Measurements from ENCODE around the gene FAM171A1. TPM values are rescaled to one million over a fixed set of nuclear protein-coding genes. Genes with fewer than 3 reads are reported as not detected.
"Not testable (repeated sequence)": the region's sequence is repeated elsewhere in the genome, so short reads cannot be mapped to it uniquely, and the experiment has no call there.

The FAM171A1 gene
- total RNA-seq, 3 donors from 2014 or later, result 2.7 to 4.2 (median 3.7) TPM

GRCh38 chr10:15344256-15344875 is 26.7 kb downstream of the FAM171A1 start:
- ATAC-seq (no peak), DNase-seq (no peak)
- Mint-ChIP-seq H3K36me3 (ENCODE audit: insufficient read depth) (no peaks in the 10 kb centered on the region), H3K27me3 (ENCODE audit: low read depth) (peaks cover 10% of the 10 kb centered on the region), H3K4me3 (no peak overlapping the region), H3K4me1 (ENCODE audit: low read depth) (no peaks in the 10 kb centered on the region), H3K9me3 (no peaks in the 10 kb centered on the region)

GRCh38 chr10:15342970-15343369 is 28.1 kb downstream of the FAM171A1 start:
- ATAC-seq, result no peak
- H3K9me3 Mint-ChIP-seq, result no peaks in the 10 kb centered on the region
- H3K27me3 Mint-ChIP-seq (ENCODE audit: low read depth), result peaks cover 10% of the 10 kb centered on the region
- H3K4me1 Mint-ChIP-seq (ENCODE audit: low read depth), result no peaks in the 10 kb centered on the region
- no peak for DNase-seq
- H3K4me3 Mint-ChIP-seq, result no peak overlapping the region
- no peaks in the 10 kb centered on the region for H3K36me3 Mint-ChIP-seq (ENCODE audit: insufficient read depth)

GRCh38 chr10:15341502-15342128 is 29.5 kb downstream of the FAM171A1 start:
- no peak for ATAC-seq
- no peaks in the 10 kb centered on the region for H3K4me1 Mint-ChIP-seq (ENCODE audit: low read depth)
- no peak overlapping the region for H3K4me3 Mint-ChIP-seq
- H3K27me3 Mint-ChIP-seq (ENCODE audit: low read depth), result peaks cover 10% of the 10 kb centered on the region
- H3K9me3 Mint-ChIP-seq, result no peaks in the 10 kb centered on the region
- DNase-seq, result no peak
- no peaks in the 10 kb centered on the region for H3K36me3 Mint-ChIP-seq (ENCODE audit: insufficient read depth)

GRCh38 chr10:15339892-15340291 is 31.2 kb downstream of the FAM171A1 start:
- H3K4me1 Mint-ChIP-seq (ENCODE audit: low read depth), result no peaks in the 10 kb centered on the region
- no peak overlapping the region for H3K4me3 Mint-ChIP-seq
- H3K9me3 Mint-ChIP-seq, result no peaks in the 10 kb centered on the region
- no peak for ATAC-seq
- no peaks in the 10 kb centered on the region for H3K36me3 Mint-ChIP-seq (ENCODE audit: insufficient read depth)
- H3K27me3 Mint-ChIP-seq (ENCODE audit: low read depth), result peaks cover 10% of the 10 kb centered on the region
- DNase-seq, result no peak

- not testable (repeated sequence) for DNase-seq; H3K27me3 Mint-ChIP-seq (ENCODE audit: low read depth); H3K36me3 Mint-ChIP-seq (ENCODE audit: insufficient read depth); H3K4me3 Mint-ChIP-seq; ATAC-seq; H3K4me1 Mint-ChIP-seq (ENCODE audit: low read depth); H3K9me3 Mint-ChIP-seq
These were observed 33.6 kb downstream of the FAM171A1 start for GRCh38 chr10:15337441-15337923.

GRCh38 chr10:15336211-15336610 is 34.9 kb downstream of the FAM171A1 start:
- no peaks in the 10 kb centered on the region for H3K9me3 Mint-ChIP-seq
- DNase-seq (no peak), ATAC-seq (no peak)
- no peak overlapping the region for H3K4me3 Mint-ChIP-seq
- H3K27me3 Mint-ChIP-seq (ENCODE audit: low read depth), result no peaks in the 10 kb centered on the region
- no peaks in the 10 kb centered on the region for H3K4me1 Mint-ChIP-seq (ENCODE audit: low read depth)
- H3K36me3 Mint-ChIP-seq (ENCODE audit: insufficient read depth), result no peaks in the 10 kb centered on the region

- Mint-ChIP-seq H3K27me3 (ENCODE audit: low read depth) (no peaks in the 10 kb centered on the region), H3K4me3 (no peak overlapping the region), H3K36me3 (ENCODE audit: insufficient read depth) (no peaks in the 10 kb centered on the region), H3K9me3 (no peaks in the 10 kb centered on the region), H3K4me1 (ENCODE audit: low read depth) (no peaks in the 10 kb centered on the region)
- no peak for ATAC-seq
- DNase-seq, result no peak
These were observed 35.6 kb downstream of the FAM171A1 start for GRCh38 chr10:15335508-15335907.

GRCh38 chr10:15334650-15335323 is 36.3 kb downstream of the FAM171A1 start:
- ATAC-seq, result no peak
- Mint-ChIP-seq H3K27me3 (ENCODE audit: low read depth) (no peaks in the 10 kb centered on the region), H3K36me3 (ENCODE audit: insufficient read depth) (no peaks in the 10 kb centered on the region), H3K4me3 (no peak overlapping the region), H3K9me3 (no peaks in the 10 kb centered on the region), H3K4me1 (ENCODE audit: low read depth) (no peaks in the 10 kb centered on the region)
- no peak for DNase-seq

- DNase-seq, result no peak
- Mint-ChIP-seq H3K27me3 (ENCODE audit: low read depth) (no peaks in the 10 kb centered on the region), H3K4me3 (no peak overlapping the region), H3K36me3 (ENCODE audit: insufficient read depth) (no peaks in the 10 kb centered on the region), H3K4me1 (ENCODE audit: low read depth) (no peaks in the 10 kb centered on the region), H3K9me3 (no peaks in the 10 kb centered on the region)
- no peak for ATAC-seq
These were observed 37.0 kb downstream of the FAM171A1 start for GRCh38 chr10:15333909-15334649.

- H3K36me3 Mint-ChIP-seq (ENCODE audit: insufficient read depth); H3K4me1 Mint-ChIP-seq (ENCODE audit: low read depth); H3K4me3 Mint-ChIP-seq; ATAC-seq; DNase-seq; H3K27me3 Mint-ChIP-seq (ENCODE audit: low read depth); H3K9me3 Mint-ChIP-seq: not testable (repeated sequence)
These were observed 37.9 kb downstream of the FAM171A1 start for GRCh38 chr10:15333181-15333580.

- Mint-ChIP-seq H3K27me3 (ENCODE audit: low read depth) (peaks cover 1% of the 10 kb centered on the region), H3K4me3 (no peak overlapping the region), H3K36me3 (ENCODE audit: insufficient read depth) (no peaks in the 10 kb centered on the region), H3K9me3 (no peaks in the 10 kb centered on the region), H3K4me1 (ENCODE audit: low read depth) (no peaks in the 10 kb centered on the region)
- ATAC-seq (no peak), DNase-seq (no peak)
These were observed 39.6 kb downstream of the FAM171A1 start for GRCh38 chr10:15331461-15331860.

- Mint-ChIP-seq H3K4me1 (ENCODE audit: low read depth) (no peaks in the 10 kb centered on the region), H3K36me3 (ENCODE audit: insufficient read depth) (no peaks in the 10 kb centered on the region), H3K27me3 (ENCODE audit: low read depth) (peaks cover 1% of the 10 kb centered on the region), H3K9me3 (no peaks in the 10 kb centered on the region), H3K4me3 (no peak overlapping the region)
- no peak for DNase-seq
- no peak for ATAC-seq
These were observed 41.7 kb downstream of the FAM171A1 start for GRCh38 chr10:15329437-15329836.

GRCh38 chr10:15325944-15326284 is 45.2 kb downstream of the FAM171A1 start:
- DNase-seq (no peak), ATAC-seq (no peak)
- H3K36me3 Mint-ChIP-seq (ENCODE audit: insufficient read depth), result no peaks in the 10 kb centered on the region
- H3K27me3 Mint-ChIP-seq (ENCODE audit: low read depth), result peaks cover 1% of the 10 kb centered on the region
- H3K4me3 Mint-ChIP-seq, result no peak overlapping the region
- H3K9me3 Mint-ChIP-seq, result no peaks in the 10 kb centered on the region
- H3K4me1 Mint-ChIP-seq (ENCODE audit: low read depth), result no peaks in the 10 kb centered on the region

GRCh38 chr10:15325243-15325943 is 45.7 kb downstream of the FAM171A1 start:
- DNase-seq (no peak), ATAC-seq (no peak)
- H3K4me1 Mint-ChIP-seq (ENCODE audit: low read depth), result no peaks in the 10 kb centered on the region
- H3K9me3 Mint-ChIP-seq, result no peaks in the 10 kb centered on the region
- H3K36me3 Mint-ChIP-seq (ENCODE audit: insufficient read depth), result no peaks in the 10 kb centered on the region
- no peak overlapping the region for H3K4me3 Mint-ChIP-seq
- H3K27me3 Mint-ChIP-seq (ENCODE audit: low read depth), result peaks cover 1% of the 10 kb centered on the region

Data from activated T-cell treated with anti-CD3 and anti-CD28 coated beads, Interleukin-2, amount 50 U/mL, for 4 hours (primary cell).